Esophagus muscularis mucosa (tissue), 4 donors: ENCODE measurements around the gene RAMP1.

ENCODE experiments used
- EP300 ChIP-seq: sonication (generic); formaldehyde crosslinking; IDR thresholded peaks from one replicate; pipeline ENCODE4 v1.6.1; 2017; ENCODE audit warnings: antibody characterized with exemption
- POLR2A ChIP-seq: fragments of 450-650 bp; IDR thresholded peaks from one replicate; pipeline ENCODE4 v1.6.1; 2017; ENCODE audit warnings: antibody characterized with exemption, moderate library complexity, mild to moderate bottlenecking, low read depth
- POLR2AphosphoS5 ChIP-seq, 2 donors: sonication (generic); formaldehyde crosslinking; IDR thresholded peaks; one replicate each; pipeline ENCODE4 v1.6.1; 2017; ENCODE audit warnings: antibody characterized with exemption in 2 of 2
- TF ChIP-seq, protein P1 (sequence below), 3 experiments: fragments of 200-600 bp in 2 of 3; fragments of 450-650 bp in 1 of 3; sonication (generic) in 2 of 3; IDR thresholded peaks; one replicate each; pipeline ENCODE4 v1.5.1; 2017 to 2019; ENCODE audit warnings: antibody characterized with exemption in 3 of 3, mild to moderate bottlenecking in 2 of 3, moderate library complexity in 1 of 3

DNA sequence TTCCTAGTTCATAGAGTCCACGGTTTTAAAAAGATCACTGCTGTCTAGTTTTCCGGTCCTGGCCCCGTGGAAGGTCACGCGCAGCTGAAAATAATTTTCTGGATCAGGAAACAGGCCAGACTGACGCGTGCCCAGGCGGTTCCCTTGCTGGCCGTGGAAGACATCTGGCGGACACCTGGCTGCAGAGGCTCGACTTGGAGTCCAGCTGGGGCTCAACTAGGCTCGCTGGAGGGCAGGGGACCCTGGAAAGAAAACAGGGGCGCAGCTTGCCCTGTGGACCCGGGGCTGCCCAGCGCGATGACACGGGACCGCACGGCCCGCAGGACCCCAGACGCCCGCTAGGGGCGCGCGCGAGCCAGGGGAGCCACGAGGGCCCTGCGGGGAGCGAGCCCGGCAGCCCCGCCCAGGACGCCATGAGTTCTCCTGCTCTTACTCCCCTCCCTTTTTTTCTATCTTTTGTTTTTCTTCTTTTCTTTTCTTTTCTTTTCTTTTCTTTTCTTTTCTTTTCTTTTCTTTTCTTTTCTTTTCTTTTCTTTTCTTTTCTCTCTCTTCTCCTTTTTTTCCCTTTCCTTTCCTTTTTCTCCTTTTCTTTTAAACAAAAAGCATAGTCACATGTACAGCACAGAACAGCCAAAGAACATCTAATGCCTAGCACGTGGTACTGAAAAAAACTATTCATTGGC, 64.2 kb downstream of the RAMP1 start:
- TF ChIP-seq EP300 (no peak), POLR2AphosphoS5 (IDR thresholded peaks at IDR 0.05) (peak; percentile 62 to 65), POLR2A (no peak)
- TF ChIP-seq, protein P1, sequence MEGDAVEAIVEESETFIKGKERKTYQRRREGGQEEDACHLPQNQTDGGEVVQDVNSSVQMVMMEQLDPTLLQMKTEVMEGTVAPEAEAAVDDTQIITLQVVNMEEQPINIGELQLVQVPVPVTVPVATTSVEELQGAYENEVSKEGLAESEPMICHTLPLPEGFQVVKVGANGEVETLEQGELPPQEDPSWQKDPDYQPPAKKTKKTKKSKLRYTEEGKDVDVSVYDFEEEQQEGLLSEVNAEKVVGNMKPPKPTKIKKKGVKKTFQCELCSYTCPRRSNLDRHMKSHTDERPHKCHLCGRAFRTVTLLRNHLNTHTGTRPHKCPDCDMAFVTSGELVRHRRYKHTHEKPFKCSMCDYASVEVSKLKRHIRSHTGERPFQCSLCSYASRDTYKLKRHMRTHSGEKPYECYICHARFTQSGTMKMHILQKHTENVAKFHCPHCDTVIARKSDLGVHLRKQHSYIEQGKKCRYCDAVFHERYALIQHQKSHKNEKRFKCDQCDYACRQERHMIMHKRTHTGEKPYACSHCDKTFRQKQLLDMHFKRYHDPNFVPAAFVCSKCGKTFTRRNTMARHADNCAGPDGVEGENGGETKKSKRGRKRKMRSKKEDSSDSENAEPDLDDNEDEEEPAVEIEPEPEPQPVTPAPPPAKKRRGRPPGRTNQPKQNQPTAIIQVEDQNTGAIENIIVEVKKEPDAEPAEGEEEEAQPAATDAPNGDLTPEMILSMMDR (IDR thresholded peaks at IDR 0.05), result peak; percentile 98 to 100 (median 98)
